NB4 (cell line): ENCODE measurements around the gene SLC35F6.

Experiments
- CTCF ChIP-seq: IDR thresholded peaks from one replicate; pipeline ENCODE4 v1.5.1; 2012; ENCODE audit warnings: low read depth, low read length
- POLR2A ChIP-seq: IDR thresholded peaks from 2 replicates; pipeline ENCODE4 v1.6.1; 2011; ENCODE audit warnings: mild to moderate bottlenecking; ENCODE audit not compliant: insufficient read length; ENCODE audit errors: extremely low read depth

DNA sequence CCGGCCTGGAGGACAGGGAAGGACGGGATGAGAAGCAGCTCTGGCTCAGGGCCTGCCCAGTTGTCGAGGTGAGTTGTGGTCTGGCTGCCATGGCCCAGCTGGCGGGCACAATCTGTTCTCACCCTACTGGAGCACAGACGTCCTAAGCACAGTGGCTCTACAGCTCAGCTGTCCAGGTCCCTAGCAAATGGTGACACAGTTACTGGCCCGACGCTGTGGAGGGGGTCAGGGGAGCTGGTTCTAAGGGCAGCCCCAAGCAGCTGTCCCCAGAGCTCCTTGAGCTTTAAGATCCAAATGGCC, 38.6 kb upstream of the SLC35F6 start:
- TF ChIP-seq POLR2A (no peak), CTCF (no peak)
